HCT116 (cell line): Measurements from ENCODE around the gene HCRTR1. TPM values are rescaled to one million over a fixed set of nuclear protein-coding genes. Genes with fewer than 3 reads are reported as not detected.

Experiments
- ATAC-seq: fragments of 200-7000 bp; cut with Tn5 transposase; 2 replicates; pipeline ENCODE4 v1.9.1; 2020; ENCODE audit warnings: mild to moderate bottlenecking, moderate library complexity
- BruUV-seq: library from RNA; stranded (reverse); fragments of 400-500 nt; replicated peaks from 2 replicates; lab custom pipeline; 2021; lab: Mats Ljungman, UMichigan
- CTCF ChIA-PET: fragments of 300-600 bp; sonication (Branson Sonifier 250); formaldehyde crosslinking; loops from one replicate; lab custom pipeline; 2021; ENCODE audit warnings: antibody characterized with exemption; lab: Charles Lee
- POLR2A ChIA-PET: fragments of 300-600, 350-600 bp; sonication (Branson Sonifier 250); formaldehyde crosslinking; loops from one replicate; lab custom pipeline; 2021; ENCODE audit warnings: antibody characterized with exemption; lab: Charles Lee
- RAD21 ChIA-PET, 2 experiments: fragments of 300-600 bp; sonication (Branson Sonifier 250); formaldehyde crosslinking; loops; one replicate each; lab custom pipeline; 2023; ENCODE audit warnings: low total read pairs in 2 of 2; ENCODE audit not compliant: uncharacterized antibody in 2 of 2, unreplicated experiment in 2 of 2, low non-redundant PET in 1 of 2; lab: Charles Lee
- DNase-seq: peaks from one replicate; pipeline ENCODE4 v3.0.0-alpha.2; 2010; ENCODE audit warnings: low read depth, low spot score
- H2AFZ ChIP-seq: fragments of 200-600 bp; shearing (Covaris generic), sonication (generic); 2 replicates; pipeline ENCODE4 v1.6.1; 2017; ENCODE audit warnings: low read depth, mixed run types, mixed read lengths, antibody characterized with exemption, low read length; ENCODE audit not compliant: poor library complexity, severe bottlenecking
- H3K27ac ChIP-seq: 2 replicates; pipeline ENCODE4 v1.5.1; 2012; ENCODE audit warnings: low read depth, low read length
- H3K27me3 ChIP-seq: fragments of 200-600 bp; sonication (generic); 2 replicates; pipeline ENCODE4 v1.6.1; 2016; ENCODE audit warnings: mixed run types, low read length, mixed read lengths; ENCODE audit not compliant: insufficient read depth
- H3K36me3 ChIP-seq, 2 experiments: fragments of 200-500 bp in 1 of 2; fragments of 200-600 bp in 1 of 2; sonication (Bioruptor generic) in 1 of 2; sonication (generic) in 1 of 2; 2 replicates each; pipeline versions ENCODE4 v1.5.1 to v1.6.1; 2014 to 2016; ENCODE audit warnings: low read length in 2 of 2, inconsistent platforms in 1 of 2, mixed read lengths in 1 of 2, mixed run types in 1 of 2; ENCODE audit not compliant: insufficient read depth in 2 of 2, control insufficient read depth in 1 of 2
- H3K4me1 ChIP-seq, 2 experiments: fragments of 200-600 bp in 1 of 2; sonication (generic) in 1 of 2; 2 replicates each; pipeline versions ENCODE4 v1.5.1 to v1.6.1; 2012 to 2017; ENCODE audit warnings: low read length in 2 of 2, inconsistent platforms in 1 of 2, mild to moderate bottlenecking in 1 of 2, mixed read lengths in 1 of 2, mixed run types in 1 of 2, moderate library complexity in 1 of 2; ENCODE audit not compliant: insufficient read depth in 2 of 2, control insufficient read depth in 1 of 2
- H3K4me2 ChIP-seq: fragments of 200-600 bp; sonication (generic); 2 replicates; pipeline ENCODE4 v1.6.1; 2017; ENCODE audit warnings: mixed run types, low read length, mixed read lengths
- H3K4me3 ChIP-seq, 2 experiments: fragments of 200-600 bp in 1 of 2; sonication (generic) in 1 of 2; replicated peaks in 1 of 2; 2 replicates each; pipeline ENCODE4 v1.5.1; 2011 to 2016; ENCODE audit warnings: low read length in 2 of 2, control low read depth in 1 of 2, low read depth in 1 of 2, mild to moderate bottlenecking in 1 of 2, mixed read lengths in 1 of 2, mixed run types in 1 of 2
- H3K79me2 ChIP-seq: fragments of 200-600 bp; sonication (generic); 2 replicates; pipeline ENCODE4 v1.6.1; 2017; ENCODE audit warnings: mild to moderate bottlenecking, mixed run types, low read length, moderate library complexity, mixed read lengths; ENCODE audit not compliant: insufficient read depth
- H3K9ac ChIP-seq: fragments of 200-600 bp; sonication (generic); 2 replicates; pipeline ENCODE4 v1.6.1; 2016; ENCODE audit warnings: low read length, mixed read lengths
- H3K9me2 ChIP-seq: fragments of 200-600 bp; sonication (generic), shearing (Covaris generic); 2 replicates; pipeline ENCODE4 v1.6.1; 2017; ENCODE audit warnings: mixed run types, mild to moderate bottlenecking, moderate library complexity; ENCODE audit not compliant: insufficient read depth
- H3K9me3 ChIP-seq, 2 experiments: fragments of 200-500 bp in 1 of 2; fragments of 200-600 bp in 1 of 2; sonication (Bioruptor generic) in 1 of 2; sonication (generic) in 1 of 2; 2 replicates each; pipeline ENCODE4 v1.6.1; 2014 to 2017; ENCODE audit warnings: low read length in 2 of 2, mixed read lengths in 2 of 2, inconsistent platforms in 1 of 2, low read depth in 1 of 2, mild to moderate bottlenecking in 1 of 2, mixed run types in 1 of 2, moderate library complexity in 1 of 2; ENCODE audit not compliant: control insufficient read depth in 1 of 2, insufficient read depth in 1 of 2
- H4K20me1 ChIP-seq: fragments of 200-600 bp; sonication (generic), shearing (Covaris generic); 2 replicates; pipeline ENCODE4 v1.6.1; 2017; ENCODE audit warnings: mixed run types, mild to moderate bottlenecking, moderate library complexity; ENCODE audit not compliant: insufficient read depth
- YY1 ChIP-seq: IDR thresholded peaks from 2 replicates; pipeline ENCODE4 v1.6.1; 2011; ENCODE audit warnings: low read length, low read depth, moderate library complexity, mild to moderate bottlenecking; ENCODE audit not compliant: insufficient replicate concordance; ENCODE audit errors: extremely low read depth
- ZFX ChIP-seq: fragments of 450-650 bp; IDR thresholded peaks from 2 replicates; pipeline ENCODE4 v1.6.1; 2017
- intact Hi-C: fragments of 100-400 bp; cut with micrococcal nuclease; formaldehyde crosslinking; loops from 2 replicates; pipeline ENCODE4 v1.10.0; 2022
- total RNA-seq: library from RNA; stranded (reverse); gene quantifications from one replicate; pipeline ENCODE4 v1.2.1, GENCODE V29; 2021; ENCODE audit not compliant: unreplicated experiment
- TF ChIP-seq, protein P1 (sequence below): IDR thresholded peaks from 2 replicates; pipeline ENCODE4 v1.6.1; 2012
- TF ChIP-seq, protein P2 (sequence below): IDR thresholded peaks from 2 replicates; pipeline ENCODE4 v1.6.1; 2012; ENCODE audit warnings: low read depth

HCRTR1 gene
- total RNA-seq, 1 experiment from 2014 or later, result not detected

DNA sequence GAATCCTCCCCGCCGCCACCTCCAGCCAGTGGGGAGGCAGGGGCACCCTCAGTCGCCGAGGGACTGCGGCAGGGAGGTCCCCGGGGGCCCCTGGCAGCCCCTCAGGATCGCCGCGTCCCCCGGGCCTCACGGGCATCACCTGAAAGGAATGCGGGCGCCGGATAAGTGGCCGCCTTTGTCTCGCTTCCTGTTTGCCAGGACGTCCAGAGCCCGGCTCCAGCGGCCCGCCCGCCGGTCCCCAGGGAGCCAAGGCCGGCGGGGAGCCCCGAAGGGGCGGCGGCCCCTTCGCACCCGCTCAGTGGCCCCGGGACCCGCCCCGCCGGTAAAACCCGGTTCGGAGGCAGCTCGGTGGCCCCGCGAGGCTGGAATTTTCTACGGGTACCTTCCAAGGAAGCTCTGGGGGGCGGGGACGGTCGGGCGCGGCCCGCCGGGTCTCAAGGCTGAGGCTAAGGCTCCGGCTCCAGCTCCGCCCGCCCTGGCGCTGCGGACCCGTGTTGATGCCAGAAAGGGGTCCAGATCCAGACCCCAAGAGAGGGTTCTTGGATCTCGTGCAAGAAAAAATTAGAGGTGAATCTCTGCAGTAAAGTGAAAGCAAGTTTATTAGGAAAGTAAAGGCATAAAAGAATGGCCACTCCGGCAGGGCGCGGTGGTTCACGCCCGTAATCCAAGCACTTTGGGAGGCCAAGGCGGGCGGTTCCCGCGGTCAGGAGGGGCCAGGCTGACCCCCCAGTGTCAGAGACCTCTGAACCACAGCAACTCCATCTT lies 28.6 kb upstream of the HCRTR1 start:
- Histone ChIP-seq H4K20me1 (no peaks in the 10 kb centered on the region), H3K27me3 (no peaks in the 10 kb centered on the region), H2AFZ (peak overlapping the region; percentile 17), H3K9me2 (no peaks in the 10 kb centered on the region), H3K36me3 (peaks cover 0 to 11% of the 10 kb centered on the region in 2 experiments; a peak in 1 of 4 replicates), H3K9me3 (no peaks in the 10 kb centered on the region), H3K4me2 (peak overlapping the region; percentile 84), H3K79me2 (no peaks in the 10 kb centered on the region), H3K4me1 (peaks cover 55 to 62% of the 10 kb centered on the region in 2 experiments), H3K27ac (peak overlapping the region; percentile 68), H3K4me3 (peak overlapping the region; percentile 30 to 55), H3K9ac (peak overlapping the region; percentile 67)
- POLR2A ChIA-PET, result no interaction called here
- BruUV-seq, result no TSS peak
- ATAC-seq (peak; percentile 56), DNase-seq (no peak)
- CTCF ChIA-PET, result interaction anchor here (0.9 to 1.4 kb wide), 2 partner anchors 20 to 40 kb away, joined by 3 to 4 read pairs; no protein-coding TSS in a partner anchor
- RAD21 ChIA-PET, result no interaction called here
- TF ChIP-seq YY1, result peak; percentile 14
- TF ChIP-seq, protein P1, sequence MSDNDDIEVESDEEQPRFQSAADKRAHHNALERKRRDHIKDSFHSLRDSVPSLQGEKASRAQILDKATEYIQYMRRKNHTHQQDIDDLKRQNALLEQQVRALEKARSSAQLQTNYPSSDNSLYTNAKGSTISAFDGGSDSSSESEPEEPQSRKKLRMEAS, result no peak
- TF ChIP-seq ZFX, result peak; percentile 43; the same call in 1 of the 2 replicates
- TF ChIP-seq, protein P2, sequence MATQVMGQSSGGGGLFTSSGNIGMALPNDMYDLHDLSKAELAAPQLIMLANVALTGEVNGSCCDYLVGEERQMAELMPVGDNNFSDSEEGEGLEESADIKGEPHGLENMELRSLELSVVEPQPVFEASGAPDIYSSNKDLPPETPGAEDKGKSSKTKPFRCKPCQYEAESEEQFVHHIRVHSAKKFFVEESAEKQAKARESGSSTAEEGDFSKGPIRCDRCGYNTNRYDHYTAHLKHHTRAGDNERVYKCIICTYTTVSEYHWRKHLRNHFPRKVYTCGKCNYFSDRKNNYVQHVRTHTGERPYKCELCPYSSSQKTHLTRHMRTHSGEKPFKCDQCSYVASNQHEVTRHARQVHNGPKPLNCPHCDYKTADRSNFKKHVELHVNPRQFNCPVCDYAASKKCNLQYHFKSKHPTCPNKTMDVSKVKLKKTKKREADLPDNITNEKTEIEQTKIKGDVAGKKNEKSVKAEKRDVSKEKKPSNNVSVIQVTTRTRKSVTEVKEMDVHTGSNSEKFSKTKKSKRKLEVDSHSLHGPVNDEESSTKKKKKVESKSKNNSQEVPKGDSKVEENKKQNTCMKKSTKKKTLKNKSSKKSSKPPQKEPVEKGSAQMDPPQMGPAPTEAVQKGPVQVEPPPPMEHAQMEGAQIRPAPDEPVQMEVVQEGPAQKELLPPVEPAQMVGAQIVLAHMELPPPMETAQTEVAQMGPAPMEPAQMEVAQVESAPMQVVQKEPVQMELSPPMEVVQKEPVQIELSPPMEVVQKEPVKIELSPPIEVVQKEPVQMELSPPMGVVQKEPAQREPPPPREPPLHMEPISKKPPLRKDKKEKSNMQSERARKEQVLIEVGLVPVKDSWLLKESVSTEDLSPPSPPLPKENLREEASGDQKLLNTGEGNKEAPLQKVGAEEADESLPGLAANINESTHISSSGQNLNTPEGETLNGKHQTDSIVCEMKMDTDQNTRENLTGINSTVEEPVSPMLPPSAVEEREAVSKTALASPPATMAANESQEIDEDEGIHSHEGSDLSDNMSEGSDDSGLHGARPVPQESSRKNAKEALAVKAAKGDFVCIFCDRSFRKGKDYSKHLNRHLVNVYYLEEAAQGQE, result no peak
- intact Hi-C loops, result no loop called here
